K562 (cell line): ENCODE measurements around the gene EPHA10. TPM values are rescaled to one million over a fixed set of nuclear protein-coding genes. Genes with fewer than 3 reads are reported as not detected.

ENCODE experiments used
- ATAC-seq: fragments of 200-7000 bp; cut with Tn5 transposase; 3 replicates; pipeline ENCODE4 v1.9.1; 2020; ENCODE audit warnings: moderate library complexity
- BruUV-seq: library from RNA; stranded (reverse); fragments of 400-500 nt; replicated peaks from 2 replicates; lab custom pipeline; 2021; lab: Mats Ljungman, UMichigan
- CTCF ChIA-PET: fragments of 300-600 bp; formaldehyde crosslinking; extraction: SDS; loops from one replicate; lab custom pipeline; 2021; ENCODE audit warnings: low intra/inter-chr PET ratio; lab: Yijun Ruan, JAX
- POLR2A ChIA-PET: fragments of 300-600, 350-650 bp; sonication (Branson Sonifier 250); formaldehyde crosslinking; extraction: SDS; loops from one replicate; lab custom pipeline; 2021; ENCODE audit warnings: antibody characterized with exemption, inconsistent platforms; lab: Yijun Ruan, JAX
- DNase-seq, 4 experiments: peaks; one replicate each; pipeline versions ENCODE4 v3.0.0 to v3.0.0-alpha.2; 2011 to 2018; ENCODE audit warnings: low spot score in 3 of 4, mixed read lengths in 3 of 4; ENCODE audit errors: extremely low read depth in 1 of 4
- FAIRE-seq: peaks from 2 replicates; lab custom pipeline; 2011; peaks lifted over from hg19 to GRCh38; lab: Jason Lieb, UNC
- H2AFZ ChIP-seq: 2 replicates; pipeline ENCODE4 v1.6.0; 2011; ENCODE audit warnings: low read depth, low read length, control low read depth, inconsistent platforms
- H3K27ac ChIP-seq: fragments of 200-600 bp; 3 replicates; pipeline ENCODE4 v1.8.0; 2011; ENCODE audit warnings: low read depth, mild to moderate bottlenecking, control low read depth, inconsistent platforms, low read length, moderate library complexity, mixed read lengths; ENCODE audit errors: extremely low read depth
- H3K27me3 ChIP-seq, 2 experiments: fragments of 300-600 bp in 1 of 2; 2 replicates in 1 of 2; 3 replicates in 1 of 2; pipeline versions ENCODE4 v1.6.0 to v1.8.0; 2011; ENCODE audit warnings: inconsistent platforms in 2 of 2, low read length in 2 of 2, mild to moderate bottlenecking in 1 of 2, mixed read lengths in 1 of 2, moderate library complexity in 1 of 2; ENCODE audit not compliant: control insufficient read depth in 2 of 2, insufficient read depth in 2 of 2
- H3K36me3 ChIP-seq: fragments of 300-600 bp; 3 replicates; pipeline ENCODE4 v1.8.0; 2011; ENCODE audit warnings: mild to moderate bottlenecking, low read length, inconsistent platforms; ENCODE audit not compliant: control insufficient read depth, insufficient read depth
- H3K4me1 ChIP-seq, 2 experiments: fragments of 200-600 bp in 1 of 2; replicated peaks in 1 of 2; 2 replicates in 1 of 2; 3 replicates in 1 of 2; pipeline versions ENCODE4 v1.5.1 to v1.8.0; 2011; ENCODE audit warnings: inconsistent platforms in 2 of 2, low read length in 2 of 2, mild to moderate bottlenecking in 1 of 2, mixed read lengths in 1 of 2, moderate library complexity in 1 of 2; ENCODE audit not compliant: control insufficient read depth in 2 of 2, insufficient read depth in 2 of 2
- H3K4me2 ChIP-seq: 2 replicates; pipeline ENCODE4 v1.6.1; 2011; ENCODE audit warnings: low read length, control low read depth, inconsistent platforms, mixed read lengths; ENCODE audit not compliant: insufficient read depth
- H3K4me3 ChIP-seq: fragments of 200-600 bp; sonication (generic), shearing (Covaris generic); 2 replicates; pipeline ENCODE4 v1.5.1; 2016; ENCODE audit warnings: control low read depth, inconsistent platforms
- H3K79me2 ChIP-seq: fragments of 200-600 bp; 3 replicates; pipeline ENCODE4 v1.8.0; 2011; ENCODE audit warnings: low read length, inconsistent platforms; ENCODE audit not compliant: control insufficient read depth, insufficient read depth
- H3K9ac ChIP-seq, 2 experiments: 2 replicates each; pipeline versions ENCODE4 v1.6.0 to v1.6.1; 2011; ENCODE audit warnings: low read depth in 2 of 2, low read length in 2 of 2, control low read depth in 1 of 2, inconsistent platforms in 1 of 2, mild to moderate bottlenecking in 1 of 2, mixed read lengths in 1 of 2; ENCODE audit not compliant: insufficient read depth in 1 of 2
- H3K9me1 ChIP-seq: one replicate; pipeline ENCODE4 v1.6.0; 2011; ENCODE audit warnings: inconsistent platforms, mild to moderate bottlenecking, low read length, moderate library complexity; ENCODE audit not compliant: control insufficient read depth, insufficient read depth
- H3K9me3 ChIP-seq: replicated peaks from 2 replicates; pipeline ENCODE4 v1.5.1; 2011; ENCODE audit warnings: low read depth, low read length, inconsistent platforms; ENCODE audit not compliant: control insufficient read depth, insufficient read depth
- H4K20me1 ChIP-seq: replicated peaks from 2 replicates; pipeline ENCODE4 v1.6.1; 2011; ENCODE audit warnings: low read length, inconsistent platforms, mixed read lengths; ENCODE audit not compliant: control insufficient read depth, insufficient read depth
- KDM4B ChIP-seq, 2 experiments: fragments of 450-650 bp in 1 of 2; sonication (generic) in 1 of 2; IDR thresholded peaks; 2 replicates each; pipeline ENCODE4 v1.6.1; 2016 to 2017; ENCODE audit warnings: borderline replicate concordance in 2 of 2, antibody characterized with exemption in 1 of 2, low read depth in 1 of 2, mild to moderate bottlenecking in 1 of 2
- MAFF ChIP-seq: IDR thresholded peaks from 2 replicates; pipeline ENCODE4 v1.6.1; 2012; ENCODE audit warnings: low read length, improper control_type of control experiment
- SIN3A ChIP-seq, 2 experiments: fragments of 150-350 bp in 1 of 2; IDR thresholded peaks; 2 replicates each; pipeline ENCODE4 v1.6.1; 2011 to 2016; ENCODE audit warnings: borderline replicate concordance in 2 of 2, low read depth in 2 of 2, low read length in 2 of 2, mild to moderate bottlenecking in 2 of 2, moderate library complexity in 2 of 2; ENCODE audit not compliant: control insufficient read depth in 1 of 2
- TAF7 ChIP-seq: fragments of 450-650 bp; IDR thresholded peaks from 2 replicates; pipeline ENCODE4 v1.6.1; 2016; ENCODE audit warnings: missing genetic modification characterization, missing compliant biosample characterization
- WGBS: fragments of 100-300 bp; shearing (Covaris generic); methylation state at CpG from one replicate; pipeline ENCODE4 v1.1.6; 2016; ENCODE audit warnings: low coverage, mixed read lengths; ENCODE audit not compliant: insufficient coverage; ENCODE audit errors: missing lambda C conversion rate; 5-methylcytosine and 5-hydroxymethylcytosine counted together
- in situ Hi-C: fragments of 300-500 bp; cut with MboI; formaldehyde crosslinking; loops from 4 replicates; pipeline ENCODE4 v1.15.0; 2018; ENCODE audit warnings: inconsistent platforms, mixed read lengths
- intact Hi-C: fragments of 100-400 bp; cut with micrococcal nuclease; formaldehyde crosslinking; loops from 2 replicates; pipeline ENCODE4 v1.14.2; 2022
- polyA plus RNA-seq, 8 experiments: library from polyadenylated mRNA; depleted of rRNA in 4 of 8; stranded (reverse) in 5 of 8; unstranded in 3 of 8; fragments of >200 nt; fragmentation: Nextera tagmentation in 2 of 8; fragmentation: Illumina TruSeq in 1 of 8; extraction: Ambion mirVana in 2 of 8; extraction: Trizol in 1 of 8; gene quantifications; 2 replicates each; pipeline versions ENCODE4 v1.2.1 to v1.2.3, GENCODE V29; 2011 to 2014; ENCODE audit warnings: inconsistent platforms in 1 of 8, missing spikeins in 1 of 8
- total RNA-seq, 7 experiments: library from RNA; depleted of rRNA in 6 of 7; stranded (reverse); fragments of >200 nt in 6 of 7; fragmentation: Illumina TruSeq in 2 of 7; extraction: Trizol in 2 of 7; gene quantifications; 2 replicates each; pipeline versions ENCODE4 v1.2.1 to v1.2.3, GENCODE V29; 2011 to 2021; ENCODE audit warnings: low replicate concordance in 1 of 7
- TF ChIP-seq, protein P1 (sequence below), 2 experiments: fragments of 150-350 bp in 1 of 2; IDR thresholded peaks; 2 replicates each; pipeline ENCODE4 v1.6.1; 2012 to 2016; ENCODE audit warnings: low read depth in 2 of 2, low read length in 2 of 2, mild to moderate bottlenecking in 1 of 2, moderate library complexity in 1 of 2
- TF ChIP-seq, protein P2 (sequence below): fragments of 450-650 bp; formaldehyde crosslinking; IDR thresholded peaks from 2 replicates; pipeline ENCODE4 v1.4.0; 2022; ENCODE audit warnings: missing genetic modification characterization
- TF ChIP-seq, protein P3 (sequence below): fragments of 450-650 bp; formaldehyde crosslinking; IDR thresholded peaks from 2 replicates; pipeline ENCODE4 v1.4.0; 2022; ENCODE audit warnings: missing genetic modification characterization
- TF ChIP-seq, protein P4 (sequence below): fragments of 250-450 bp; sonication (Bioruptor Pico); IDR thresholded peaks from 2 replicates; pipeline ENCODE4 v1.4.0; 2020; ENCODE audit warnings: mild to moderate bottlenecking, moderate library complexity, borderline replicate concordance

The EPHA10 gene
- total and polyA plus RNA-seq, 9 of the 15 experiments (the other 6 are each of a cell fraction or from before 2014, with no cell fraction given) = 0.03 TPM; not detected in 8

DNA sequence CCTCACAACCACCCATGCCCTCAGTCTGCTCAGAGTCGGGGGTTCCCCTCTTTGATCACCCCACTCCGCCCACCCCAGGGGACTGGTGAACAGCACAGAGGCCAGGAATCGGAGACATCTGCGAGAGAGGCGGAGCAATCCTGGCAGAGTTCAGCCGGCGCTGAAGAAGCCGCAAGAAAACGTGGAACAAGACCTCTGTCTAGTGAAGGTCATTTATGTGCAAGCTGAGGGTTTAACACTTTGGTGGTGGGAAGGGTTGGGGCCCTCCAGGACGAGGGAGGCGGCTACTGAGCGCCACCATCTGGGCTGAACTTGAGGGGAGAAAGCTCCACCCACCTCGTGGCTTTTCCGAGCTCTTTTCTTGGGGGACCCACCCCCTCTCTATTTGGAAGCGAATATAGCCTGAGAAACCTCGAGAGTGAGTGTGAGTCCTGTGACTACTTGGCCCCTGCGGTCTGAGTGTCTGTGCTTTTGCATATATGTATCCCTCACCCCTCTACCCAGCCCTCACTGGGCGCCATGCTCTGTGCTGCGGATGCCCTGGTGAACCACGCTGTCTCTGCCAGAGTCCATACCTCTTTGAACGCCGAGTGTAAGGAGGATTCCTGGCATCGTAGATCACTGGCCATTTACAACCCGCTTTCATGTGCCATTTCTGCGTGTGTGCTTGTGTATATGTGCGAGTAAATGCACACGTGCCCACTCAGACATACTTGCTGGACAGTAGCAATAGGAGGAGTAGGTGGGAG is 1.2 kb upstream of the EPHA10 start (continued):
- TF ChIP-seq, protein P1, sequence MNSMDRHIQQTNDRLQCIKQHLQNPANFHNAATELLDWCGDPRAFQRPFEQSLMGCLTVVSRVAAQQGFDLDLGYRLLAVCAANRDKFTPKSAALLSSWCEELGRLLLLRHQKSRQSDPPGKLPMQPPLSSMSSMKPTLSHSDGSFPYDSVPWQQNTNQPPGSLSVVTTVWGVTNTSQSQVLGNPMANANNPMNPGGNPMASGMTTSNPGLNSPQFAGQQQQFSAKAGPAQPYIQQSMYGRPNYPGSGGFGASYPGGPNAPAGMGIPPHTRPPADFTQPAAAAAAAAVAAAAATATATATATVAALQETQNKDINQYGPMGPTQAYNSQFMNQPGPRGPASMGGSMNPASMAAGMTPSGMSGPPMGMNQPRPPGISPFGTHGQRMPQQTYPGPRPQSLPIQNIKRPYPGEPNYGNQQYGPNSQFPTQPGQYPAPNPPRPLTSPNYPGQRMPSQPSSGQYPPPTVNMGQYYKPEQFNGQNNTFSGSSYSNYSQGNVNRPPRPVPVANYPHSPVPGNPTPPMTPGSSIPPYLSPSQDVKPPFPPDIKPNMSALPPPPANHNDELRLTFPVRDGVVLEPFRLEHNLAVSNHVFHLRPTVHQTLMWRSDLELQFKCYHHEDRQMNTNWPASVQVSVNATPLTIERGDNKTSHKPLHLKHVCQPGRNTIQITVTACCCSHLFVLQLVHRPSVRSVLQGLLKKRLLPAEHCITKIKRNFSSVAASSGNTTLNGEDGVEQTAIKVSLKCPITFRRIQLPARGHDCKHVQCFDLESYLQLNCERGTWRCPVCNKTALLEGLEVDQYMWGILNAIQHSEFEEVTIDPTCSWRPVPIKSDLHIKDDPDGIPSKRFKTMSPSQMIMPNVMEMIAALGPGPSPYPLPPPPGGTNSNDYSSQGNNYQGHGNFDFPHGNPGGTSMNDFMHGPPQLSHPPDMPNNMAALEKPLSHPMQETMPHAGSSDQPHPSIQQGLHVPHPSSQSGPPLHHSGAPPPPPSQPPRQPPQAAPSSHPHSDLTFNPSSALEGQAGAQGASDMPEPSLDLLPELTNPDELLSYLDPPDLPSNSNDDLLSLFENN (IDR thresholded peaks at IDR 0.05; ENCODE audit: low read depth in 2 of 2, low read length in 2 of 2) = no peak
- TF ChIP-seq, protein P2, sequence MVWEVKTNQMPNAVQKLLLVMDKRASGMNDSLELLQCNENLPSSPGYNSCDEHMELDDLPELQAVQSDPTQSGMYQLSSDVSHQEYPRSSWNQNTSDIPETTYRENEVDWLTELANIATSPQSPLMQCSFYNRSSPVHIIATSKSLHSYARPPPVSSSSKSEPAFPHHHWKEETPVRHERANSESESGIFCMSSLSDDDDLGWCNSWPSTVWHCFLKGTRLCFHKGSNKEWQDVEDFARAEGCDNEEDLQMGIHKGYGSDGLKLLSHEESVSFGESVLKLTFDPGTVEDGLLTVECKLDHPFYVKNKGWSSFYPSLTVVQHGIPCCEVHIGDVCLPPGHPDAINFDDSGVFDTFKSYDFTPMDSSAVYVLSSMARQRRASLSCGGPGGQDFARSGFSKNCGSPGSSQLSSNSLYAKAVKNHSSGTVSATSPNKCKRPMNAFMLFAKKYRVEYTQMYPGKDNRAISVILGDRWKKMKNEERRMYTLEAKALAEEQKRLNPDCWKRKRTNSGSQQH = no peak
- TF ChIP-seq MAFF = no peak

DNA sequence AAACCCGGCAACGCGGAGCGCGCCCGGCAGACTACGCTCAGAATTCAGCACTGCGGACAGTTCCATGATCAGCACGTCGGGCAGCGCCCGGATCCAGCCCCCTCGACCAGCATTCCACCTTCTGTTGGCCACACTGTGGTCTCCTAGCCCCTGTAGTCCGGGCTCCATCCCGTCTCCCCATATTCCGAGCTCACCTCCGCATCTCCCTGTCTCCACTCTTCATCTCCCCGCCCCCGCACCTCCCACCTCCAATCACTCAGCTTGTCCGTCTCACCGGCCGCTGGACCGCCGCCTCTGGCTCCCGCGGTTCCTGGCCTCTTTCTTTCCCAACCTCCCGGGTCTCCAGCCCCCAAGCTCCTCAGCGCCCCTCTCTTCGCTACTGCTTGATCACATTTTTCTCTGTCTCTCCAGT is 500 bp downstream of the EPHA10 start:
- peak; percentile 75 for FAIRE-seq
- ATAC-seq = peak; percentile 93
- H3K9me3 ChIP-seq = no peaks in the 10 kb centered on the region
- H3K27me3 ChIP-seq = peaks cover 34 to 42% of the 10 kb centered on the region in 2 experiments
- H3K27ac ChIP-seq = no peak overlapping the region
- no peak overlapping the region for H3K4me2 ChIP-seq
- H3K4me1 ChIP-seq = peaks cover 4 to 34% of the 10 kb centered on the region in 2 experiments; a peak in 3 of 5 replicates
- peaks cover 11% of the 10 kb centered on the region for H4K20me1 ChIP-seq
- H3K36me3 ChIP-seq = no peaks in the 10 kb centered on the region
- CTCF ChIA-PET = no interaction called here
- no peak overlapping the region for H3K4me3 ChIP-seq
- 4% methylated on average over 29 of the region's 29 CpGs for WGBS
- H2AFZ ChIP-seq = no peak overlapping the region
- no peaks in the 10 kb centered on the region for H3K79me2 ChIP-seq
- H3K9me1 ChIP-seq = no peaks in the 10 kb centered on the region
- POLR2A ChIA-PET = interaction anchor here (0.6 to 1.0 kb wide), 2 partner anchors 14 to 31 kb away, joined by 4 read pairs; no protein-coding TSS in a partner anchor
- peak; percentile 67 to 83 (median 76) for DNase-seq
- no TSS peak for BruUV-seq
- intact Hi-C loops (loop anchor here (10.0 kb wide), 1 partner anchor 160 kb away; no protein-coding TSS in a partner anchor), in situ Hi-C loops (no loop called here)
- H3K9ac ChIP-seq = no peak overlapping the region
- TF ChIP-seq TAF7 (tag) (no peak), SIN3A (IDR thresholded peaks at IDR 0.05; ENCODE audit: borderline replicate concordance in 2 of 2, control insufficient read depth in 1 of 2, low read depth in 2 of 2, low read length in 2 of 2) (peak; percentile 97 to 100), KDM4B (IDR thresholded peaks at IDR 0.05; ENCODE audit: borderline replicate concordance in 2 of 2, low read depth in 1 of 2) (0 out of 4 replicates have a peak, but pooled peaks of 1 of the 2 experiments have one; percentile 68)
- TF ChIP-seq, protein P3, sequence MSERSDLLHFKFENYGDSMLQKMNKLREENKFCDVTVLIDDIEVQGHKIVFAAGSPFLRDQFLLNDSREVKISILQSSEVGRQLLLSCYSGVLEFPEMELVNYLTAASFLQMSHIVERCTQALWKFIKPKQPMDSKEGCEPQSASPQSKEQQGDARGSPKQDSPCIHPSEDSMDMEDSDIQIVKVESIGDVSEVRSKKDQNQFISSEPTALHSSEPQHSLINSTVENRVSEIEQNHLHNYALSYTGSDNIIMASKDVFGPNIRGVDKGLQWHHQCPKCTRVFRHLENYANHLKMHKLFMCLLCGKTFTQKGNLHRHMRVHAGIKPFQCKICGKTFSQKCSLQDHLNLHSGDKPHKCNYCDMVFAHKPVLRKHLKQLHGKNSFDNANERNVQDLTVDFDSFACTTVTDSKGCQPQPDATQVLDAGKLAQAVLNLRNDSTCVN (CRISPR knock-in tag) = peak; percentile 73; the same call in 1 of the 2 replicates
- TF ChIP-seq, protein P4, sequence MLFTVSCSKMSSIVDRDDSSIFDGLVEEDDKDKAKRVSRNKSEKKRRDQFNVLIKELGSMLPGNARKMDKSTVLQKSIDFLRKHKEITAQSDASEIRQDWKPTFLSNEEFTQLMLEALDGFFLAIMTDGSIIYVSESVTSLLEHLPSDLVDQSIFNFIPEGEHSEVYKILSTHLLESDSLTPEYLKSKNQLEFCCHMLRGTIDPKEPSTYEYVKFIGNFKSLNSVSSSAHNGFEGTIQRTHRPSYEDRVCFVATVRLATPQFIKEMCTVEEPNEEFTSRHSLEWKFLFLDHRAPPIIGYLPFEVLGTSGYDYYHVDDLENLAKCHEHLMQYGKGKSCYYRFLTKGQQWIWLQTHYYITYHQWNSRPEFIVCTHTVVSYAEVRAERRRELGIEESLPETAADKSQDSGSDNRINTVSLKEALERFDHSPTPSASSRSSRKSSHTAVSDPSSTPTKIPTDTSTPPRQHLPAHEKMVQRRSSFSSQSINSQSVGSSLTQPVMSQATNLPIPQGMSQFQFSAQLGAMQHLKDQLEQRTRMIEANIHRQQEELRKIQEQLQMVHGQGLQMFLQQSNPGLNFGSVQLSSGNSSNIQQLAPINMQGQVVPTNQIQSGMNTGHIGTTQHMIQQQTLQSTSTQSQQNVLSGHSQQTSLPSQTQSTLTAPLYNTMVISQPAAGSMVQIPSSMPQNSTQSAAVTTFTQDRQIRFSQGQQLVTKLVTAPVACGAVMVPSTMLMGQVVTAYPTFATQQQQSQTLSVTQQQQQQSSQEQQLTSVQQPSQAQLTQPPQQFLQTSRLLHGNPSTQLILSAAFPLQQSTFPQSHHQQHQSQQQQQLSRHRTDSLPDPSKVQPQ (CRISPR knock-in tag) = no peak
